ENCODE measurements around the gene BMP8A.

GRCh38 chr1:39452081-39452480, 39.4 kb upstream of the BMP8A start:
- TF ChIP-seq CTCF (IDR thresholded peaks at IDR 0.05; ENCODE audit: poor library complexity, severe bottlenecking) (no peak), EZH2 (IDR thresholded peaks at IDR 0.05; ENCODE audit: borderline replicate concordance, insufficient read depth, low read length, poor library complexity, severe bottlenecking) (no peak), POLR2AphosphoS5 (IDR thresholded peaks at IDR 0.05) (no peak), EP300 (conservative IDR thresholded peaks at IDR 0.05; ENCODE audit: poor library complexity, severe bottlenecking) (no peak), REST (IDR thresholded peaks at IDR 0.05; ENCODE audit: borderline replicate concordance) (no peak), MXI1 (conservative IDR thresholded peaks at IDR 0.05; ENCODE audit: poor library complexity, severe bottlenecking) (no peak), SMC3 (conservative IDR thresholded peaks at IDR 0.05; ENCODE audit: poor library complexity) (no peak), TAF1 (IDR thresholded peaks at IDR 0.05; ENCODE audit: low read depth) (no peak), RAD21 (conservative IDR thresholded peaks at IDR 0.05) (no peak)

Data from neural cell (in vitro differentiated cells).